ENCODE data around the gene IL13RA1.

DNA sequence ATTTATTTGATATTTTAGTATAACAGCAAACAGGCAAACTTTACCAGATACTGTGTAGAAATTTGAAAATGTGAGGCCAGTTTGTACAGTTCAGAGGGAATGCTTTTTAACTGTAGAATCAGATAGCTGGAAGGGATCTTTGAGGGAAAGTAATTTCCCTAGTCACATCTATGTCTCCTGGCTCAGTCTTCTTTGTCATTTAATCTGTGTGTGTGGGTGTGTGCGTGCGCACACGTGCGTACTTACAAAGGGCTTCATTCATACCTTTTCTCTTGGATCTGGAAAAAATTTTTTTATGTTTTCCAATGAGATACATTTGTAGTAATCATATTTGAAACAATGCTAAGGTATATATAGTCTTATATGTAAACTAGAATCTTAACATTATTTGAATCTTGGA, 44.6 kb downstream of the IL13RA1 start:
- TF ChIP-seq, protein P1, sequence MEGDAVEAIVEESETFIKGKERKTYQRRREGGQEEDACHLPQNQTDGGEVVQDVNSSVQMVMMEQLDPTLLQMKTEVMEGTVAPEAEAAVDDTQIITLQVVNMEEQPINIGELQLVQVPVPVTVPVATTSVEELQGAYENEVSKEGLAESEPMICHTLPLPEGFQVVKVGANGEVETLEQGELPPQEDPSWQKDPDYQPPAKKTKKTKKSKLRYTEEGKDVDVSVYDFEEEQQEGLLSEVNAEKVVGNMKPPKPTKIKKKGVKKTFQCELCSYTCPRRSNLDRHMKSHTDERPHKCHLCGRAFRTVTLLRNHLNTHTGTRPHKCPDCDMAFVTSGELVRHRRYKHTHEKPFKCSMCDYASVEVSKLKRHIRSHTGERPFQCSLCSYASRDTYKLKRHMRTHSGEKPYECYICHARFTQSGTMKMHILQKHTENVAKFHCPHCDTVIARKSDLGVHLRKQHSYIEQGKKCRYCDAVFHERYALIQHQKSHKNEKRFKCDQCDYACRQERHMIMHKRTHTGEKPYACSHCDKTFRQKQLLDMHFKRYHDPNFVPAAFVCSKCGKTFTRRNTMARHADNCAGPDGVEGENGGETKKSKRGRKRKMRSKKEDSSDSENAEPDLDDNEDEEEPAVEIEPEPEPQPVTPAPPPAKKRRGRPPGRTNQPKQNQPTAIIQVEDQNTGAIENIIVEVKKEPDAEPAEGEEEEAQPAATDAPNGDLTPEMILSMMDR (IDR thresholded peaks at IDR 0.05): no peak
- TF ChIP-seq EP300 (IDR thresholded peaks at IDR 0.05): no peak
- TF ChIP-seq POLR2A (IDR thresholded peaks at IDR 0.05): no peak
- TF ChIP-seq POLR2AphosphoS5 (IDR thresholded peaks at IDR 0.05): no peak

All from stomach (tissue), 4 donors.